ENCODE data around the gene TIGD4. TPM values are rescaled to one million over a fixed set of nuclear protein-coding genes. Genes with fewer than 3 reads are reported as not detected.
"Not testable (repeated sequence)": the region's sequence is repeated elsewhere in the genome, so short reads cannot be mapped to it uniquely, and the experiment has no call there.

TIGD4 gene
- total RNA-seq, 1 experiment from 2014 or later = 2.3 TPM

GRCh38 chr4:152784490-152785350 lies 5.2 kb upstream of the TIGD4 start:
- DNase-seq (ENCODE audit: extremely low read depth, low read depth) = peak; percentile 41

- DNase-seq (ENCODE audit: extremely low read depth, low read depth) = no peak
Measured at GRCh38 chr4:152780267-152780778, 793 bp upstream of the TIGD4 start.

- DNase-seq (ENCODE audit: extremely low read depth, low read depth) = no peak
Measured at GRCh38 chr4:152778656-152779512, 646 bp downstream of the TIGD4 start.

GRCh38 chr4:152777488-152777887 lies 2.0 kb downstream of the TIGD4 start:
- no peak for DNase-seq (ENCODE audit: extremely low read depth, low read depth)

GRCh38 chr4:152776352-152776751 lies 3.2 kb downstream of the TIGD4 start:
- DNase-seq (ENCODE audit: extremely low read depth, low read depth) = no peak

GRCh38 chr4:152773953-152774352 lies 5.6 kb downstream of the TIGD4 start:
- no peak for DNase-seq (ENCODE audit: extremely low read depth, low read depth)

- DNase-seq (ENCODE audit: extremely low read depth, low read depth) = no peak
Measured at GRCh38 chr4:152773339-152773738, 6.2 kb downstream of the TIGD4 start.

- DNase-seq (ENCODE audit: extremely low read depth, low read depth) = no peak
Measured at GRCh38 chr4:152771741-152772533, 7.6 kb downstream of the TIGD4 start.

GRCh38 chr4:152765069-152765737 lies 14.3 kb downstream of the TIGD4 start:
- DNase-seq (ENCODE audit: extremely low read depth, low read depth) = not testable (repeated sequence)

GRCh38 chr4:152763796-152764195 lies 15.7 kb downstream of the TIGD4 start:
- DNase-seq (ENCODE audit: extremely low read depth, low read depth) = no peak

- DNase-seq (ENCODE audit: extremely low read depth, low read depth) = no peak
Measured at GRCh38 chr4:152748619-152749018, 30.9 kb downstream of the TIGD4 start.

- no peak for DNase-seq (ENCODE audit: extremely low read depth, low read depth)
Measured at GRCh38 chr4:152747444-152747843, 32.1 kb downstream of the TIGD4 start.

- DNase-seq (ENCODE audit: extremely low read depth, low read depth) = no peak
Measured at GRCh38 chr4:152738827-152739226, 40.7 kb downstream of the TIGD4 start.

GRCh38 chr4:152735906-152736305 lies 43.6 kb downstream of the TIGD4 start:
- DNase-seq (ENCODE audit: extremely low read depth, low read depth) = no peak

- peak; percentile 15 for DNase-seq (ENCODE audit: extremely low read depth, low read depth)
Measured at GRCh38 chr4:152735396-152735859, 44.1 kb downstream of the TIGD4 start.

- DNase-seq (ENCODE audit: extremely low read depth, low read depth) = no peak
Measured at GRCh38 chr4:152734699-152735050, 44.9 kb downstream of the TIGD4 start.

GRCh38 chr4:152734015-152734698 lies 45.4 kb downstream of the TIGD4 start:
- DNase-seq (ENCODE audit: extremely low read depth, low read depth) = no peak

- no peak for DNase-seq (ENCODE audit: extremely low read depth, low read depth)
Measured at GRCh38 chr4:152731997-152732396, 47.5 kb downstream of the TIGD4 start.

GRCh38 chr4:152729466-152729865 lies 50.1 kb downstream of the TIGD4 start:
- no peak for DNase-seq (ENCODE audit: extremely low read depth, low read depth)

Measured in NCI-H460 (cell line).